HepG2 (cell line): Measurements from ENCODE around the gene C1S.

ENCODE experiments used
- CTCF ChIP-seq: sonication (generic); formaldehyde crosslinking; IDR thresholded peaks from 2 replicates; pipeline ENCODE4 v1.5.0; 2020; ENCODE audit warnings: mild to moderate bottlenecking, missing genetic modification reagents, moderate library complexity
- KDM1A ChIP-seq: IDR thresholded peaks from 2 replicates; pipeline ENCODE4 v1.6.1; 2016; ENCODE audit warnings: missing compliant biosample characterization
- NR0B2 ChIP-seq: sonication (generic); formaldehyde crosslinking; IDR thresholded peaks from 2 replicates; pipeline ENCODE4 v1.4.0; 2020; ENCODE audit warnings: mild to moderate bottlenecking, missing genetic modification reagents
- REL ChIP-seq: sonication (generic); formaldehyde crosslinking; conservative IDR thresholded peaks from 2 replicates; pipeline ENCODE4 v1.8.0; 2022; ENCODE audit warnings: mild to moderate bottlenecking, missing genetic modification reagents, moderate library complexity
- THRA ChIP-seq: sonication (generic); formaldehyde crosslinking; IDR thresholded peaks from 2 replicates; pipeline ENCODE4 v1.4.0; 2020; ENCODE audit warnings: missing genetic modification reagents, borderline replicate concordance
- ZNF670 ChIP-seq: sonication (generic); formaldehyde crosslinking; IDR thresholded peaks from 2 replicates; pipeline ENCODE4 v1.8.0; 2022; ENCODE audit warnings: mild to moderate bottlenecking, missing genetic modification reagents, borderline replicate concordance

- TF ChIP-seq CTCF (no peak), KDM1A (no peak), NR0B2 (CRISPR knock-in tag) (no peak), ZNF670 (no peak), REL (CRISPR knock-in tag) (no peak), THRA (no peak)
Observed at GRCh38 chr12:7093486-7093885, 33.0 kb downstream of the C1S start.
